SK-N-SH treated with all-trans-retinoic acid at 6 μM for 48 hours (cell line): ENCODE results near the gene INO80C.

Experiments used
- ATAC-seq: fragments of 200-7000 bp; cut with Tn5 transposase; 3 replicates; pipeline ENCODE4 v1.9.1; 2020; ENCODE audit warnings: mild to moderate bottlenecking, moderate library complexity
- ARNTL ChIP-seq: fragments of 450-650 bp; formaldehyde crosslinking; IDR thresholded peaks from 2 replicates; pipeline ENCODE4 v1.5.0; 2020; ENCODE audit warnings: low read depth, mild to moderate bottlenecking, moderate library complexity, borderline replicate concordance
- BACH2 ChIP-seq: fragments of 250-450 bp; sonication (Bioruptor Pico); IDR thresholded peaks from 2 replicates; pipeline ENCODE4 v1.9.0; 2021; ENCODE audit warnings: mild to moderate bottlenecking, borderline replicate concordance
- CSDC2 ChIP-seq: fragments of 250-450 bp; sonication (Bioruptor Pico); IDR thresholded peaks from 2 replicates; pipeline ENCODE4 v1.5.0; 2020; ENCODE audit warnings: mild to moderate bottlenecking, moderate library complexity
- CSRNP3 ChIP-seq: fragments of 250-450 bp; sonication (Bioruptor Pico); IDR thresholded peaks from 2 replicates; pipeline ENCODE4 v1.5.1; 2021; ENCODE audit warnings: mild to moderate bottlenecking, moderate library complexity
- ESRRG ChIP-seq: fragments of 250-450 bp; sonication (Bioruptor Pico); IDR thresholded peaks from 2 replicates; pipeline ENCODE4 v1.6.1; 2021; ENCODE audit warnings: mild to moderate bottlenecking
- GLIS3 ChIP-seq: fragments of 250-450 bp; sonication (Bioruptor Pico); IDR thresholded peaks from 2 replicates; pipeline ENCODE4 v1.5.0; 2020; ENCODE audit warnings: mild to moderate bottlenecking, moderate library complexity
- OSR1 ChIP-seq: fragments of 250-450 bp; sonication (Bioruptor Pico); IDR thresholded peaks from 2 replicates; pipeline ENCODE4 v1.8.0; 2022; ENCODE audit warnings: moderate library complexity, mild to moderate bottlenecking, inconsistent platforms
- POU6F1 ChIP-seq: fragments of 250-450 bp; sonication (Bioruptor Pico); IDR thresholded peaks from 2 replicates; pipeline ENCODE4 v1.8.0; 2021; ENCODE audit warnings: low read depth, mild to moderate bottlenecking, moderate library complexity, borderline replicate concordance
- PPARA ChIP-seq: fragments of 250-450 bp; sonication (Bioruptor Pico); IDR thresholded peaks from 2 replicates; pipeline ENCODE4 v1.5.0; 2020; ENCODE audit warnings: mild to moderate bottlenecking, borderline replicate concordance
- RARB ChIP-seq: fragments of 250-450 bp; sonication (Bioruptor Pico); IDR thresholded peaks from 2 replicates; pipeline ENCODE4 v1.8.0; 2021; ENCODE audit warnings: mild to moderate bottlenecking, moderate library complexity
- SNAI2 ChIP-seq: fragments of 250-450 bp; sonication (Bioruptor Pico); IDR thresholded peaks from 2 replicates; pipeline ENCODE4 v1.5.0; 2020; ENCODE audit warnings: mild to moderate bottlenecking, moderate library complexity
- TCF4 ChIP-seq: fragments of 250-450 bp; sonication (Bioruptor Pico); IDR thresholded peaks from 2 replicates; pipeline ENCODE4 v1.8.0; 2021; ENCODE audit warnings: mild to moderate bottlenecking, moderate library complexity, borderline replicate concordance
- TOX ChIP-seq: fragments of 250-450 bp; sonication (Bioruptor Pico); IDR thresholded peaks from 2 replicates; pipeline ENCODE4 v1.8.0; 2021; ENCODE audit warnings: mild to moderate bottlenecking, moderate library complexity, borderline replicate concordance
- TSHZ2 ChIP-seq: fragments of 250-450 bp; sonication (Bioruptor Pico); IDR thresholded peaks from 2 replicates; pipeline ENCODE4 v1.5.0; 2020; ENCODE audit warnings: mild to moderate bottlenecking, moderate library complexity
- ZFP3 ChIP-seq: fragments of 250-450 bp; sonication (Bioruptor Pico); IDR thresholded peaks from 2 replicates; pipeline ENCODE4 v1.5.0; 2020; ENCODE audit warnings: mild to moderate bottlenecking, moderate library complexity
- ZFP30 ChIP-seq: fragments of 450-650 bp; formaldehyde crosslinking; IDR thresholded peaks from 2 replicates; pipeline ENCODE4 v1.5.0; 2022; ENCODE audit warnings: mild to moderate bottlenecking, moderate library complexity
- ZNF565 ChIP-seq: fragments of 450-650 bp; formaldehyde crosslinking; conservative IDR thresholded peaks from 2 replicates; pipeline ENCODE4 v1.5.0; 2020; ENCODE audit warnings: low read depth, mild to moderate bottlenecking, moderate library complexity
- ZNF70 ChIP-seq: fragments of 450-650 bp; formaldehyde crosslinking; IDR thresholded peaks from 2 replicates; pipeline ENCODE4 v1.5.0; 2020; ENCODE audit warnings: mild to moderate bottlenecking, moderate library complexity
- ZNF8 ChIP-seq: fragments of 450-650 bp; formaldehyde crosslinking; IDR thresholded peaks from 2 replicates; pipeline ENCODE4 v1.5.0; 2020; ENCODE audit warnings: mild to moderate bottlenecking, moderate library complexity
- TF ChIP-seq, protein P1 (sequence below): fragments of 250-450 bp; sonication (Bioruptor Pico); IDR thresholded peaks from 2 replicates; pipeline ENCODE4 v1.5.1; 2020; ENCODE audit warnings: low read depth, mild to moderate bottlenecking, moderate library complexity
- TF ChIP-seq, protein P2 (sequence below): fragments of 250-450 bp; sonication (Bioruptor Pico); IDR thresholded peaks from 2 replicates; pipeline ENCODE4 v1.8.0; 2020; ENCODE audit warnings: mild to moderate bottlenecking, moderate library complexity, borderline replicate concordance

The INO80C gene

DNA sequence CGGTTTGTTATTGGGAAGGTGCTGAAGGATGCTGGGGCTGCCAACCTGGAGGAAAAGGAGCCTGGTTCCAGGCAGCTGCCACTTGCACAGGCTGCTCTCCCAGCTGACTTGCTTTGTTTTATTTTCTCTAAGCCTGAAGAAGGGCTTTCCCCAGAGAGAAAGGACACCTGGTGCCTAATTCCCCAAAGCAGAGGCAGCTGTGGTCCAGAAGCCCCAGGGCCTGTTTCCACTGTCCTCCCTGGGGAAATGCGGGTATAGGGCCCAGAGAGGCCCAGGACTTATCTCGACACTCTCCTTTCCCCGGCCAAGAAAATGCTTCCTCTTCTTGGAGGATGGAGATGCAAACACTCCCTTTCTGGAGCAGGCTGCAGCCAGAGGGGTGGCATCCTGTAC is 30.1 kb downstream of the INO80C start:
- TF ChIP-seq ARNTL, result no peak
- no peak for TF ChIP-seq TSHZ2 (CRISPR knock-in tag)
- TF ChIP-seq CSRNP3 (CRISPR knock-in tag), result no peak
- no peak for TF ChIP-seq ESRRG (CRISPR knock-in tag)
- TF ChIP-seq OSR1 (CRISPR knock-in tag), result no peak
- TF ChIP-seq GLIS3 (CRISPR knock-in tag), result no peak
- no peak for TF ChIP-seq ZNF565 (CRISPR knock-in tag)
- TF ChIP-seq TCF4 (CRISPR knock-in tag), result no peak
- no peak for TF ChIP-seq RARB (CRISPR knock-in tag)
- no peak for TF ChIP-seq PPARA (CRISPR knock-in tag)
- TF ChIP-seq ZFP3 (CRISPR knock-in tag), result no peak
- TF ChIP-seq ZNF8 (CRISPR knock-in tag), result no peak
- TF ChIP-seq SNAI2 (CRISPR knock-in tag), result no peak
- no peak for TF ChIP-seq POU6F1 (CRISPR knock-in tag)
- TF ChIP-seq TOX (CRISPR knock-in tag), result no peak
- TF ChIP-seq, protein P1, sequence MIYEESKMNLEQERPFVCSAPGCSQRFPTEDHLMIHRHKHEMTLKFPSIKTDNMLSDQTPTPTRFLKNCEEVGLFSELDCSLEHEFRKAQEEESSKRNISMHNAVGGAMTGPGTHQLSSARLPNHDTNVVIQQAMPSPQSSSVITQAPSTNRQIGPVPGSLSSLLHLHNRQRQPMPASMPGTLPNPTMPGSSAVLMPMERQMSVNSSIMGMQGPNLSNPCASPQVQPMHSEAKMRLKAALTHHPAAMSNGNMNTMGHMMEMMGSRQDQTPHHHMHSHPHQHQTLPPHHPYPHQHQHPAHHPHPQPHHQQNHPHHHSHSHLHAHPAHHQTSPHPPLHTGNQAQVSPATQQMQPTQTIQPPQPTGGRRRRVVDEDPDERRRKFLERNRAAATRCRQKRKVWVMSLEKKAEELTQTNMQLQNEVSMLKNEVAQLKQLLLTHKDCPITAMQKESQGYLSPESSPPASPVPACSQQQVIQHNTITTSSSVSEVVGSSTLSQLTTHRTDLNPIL (CRISPR knock-in tag), result no peak
- no peak for TF ChIP-seq ZNF70 (CRISPR knock-in tag)
- TF ChIP-seq BACH2 (CRISPR knock-in tag), result no peak
- ATAC-seq, result no peak

- TF ChIP-seq ZFP30 (CRISPR knock-in tag), result no peak
- TF ChIP-seq SNAI2 (CRISPR knock-in tag), result no peak
- TF ChIP-seq OSR1 (CRISPR knock-in tag), result no peak
- no peak for TF ChIP-seq CSDC2 (CRISPR knock-in tag)
- no peak for ATAC-seq
Measured at GRCh38 chr18:35466815-35467623, 30.7 kb downstream of the INO80C start.

DNA sequence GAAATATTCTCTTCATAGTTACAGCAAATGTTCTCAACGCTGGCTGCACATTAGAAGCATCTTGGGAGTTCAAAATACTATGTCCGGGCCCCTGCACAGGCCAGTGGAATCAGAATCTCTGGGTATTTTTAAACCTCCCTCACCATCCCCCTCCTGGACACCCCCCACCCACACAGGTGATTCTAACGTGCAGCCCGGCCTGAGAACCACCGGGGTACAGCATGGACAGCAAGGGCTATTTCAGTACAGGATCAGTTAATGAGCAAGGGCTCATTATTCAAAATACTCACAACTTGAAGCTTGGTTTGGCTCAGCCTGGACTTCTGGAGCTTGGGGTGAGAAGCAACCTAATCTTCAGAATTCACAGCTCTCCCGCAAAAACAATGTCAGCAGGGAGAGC is 31.4 kb downstream of the INO80C start:
- TF ChIP-seq CSRNP3 (CRISPR knock-in tag) (no peak), ZNF565 (CRISPR knock-in tag) (no peak), RARB (CRISPR knock-in tag) (no peak), ESRRG (CRISPR knock-in tag) (no peak)
- TF ChIP-seq, protein P2, sequence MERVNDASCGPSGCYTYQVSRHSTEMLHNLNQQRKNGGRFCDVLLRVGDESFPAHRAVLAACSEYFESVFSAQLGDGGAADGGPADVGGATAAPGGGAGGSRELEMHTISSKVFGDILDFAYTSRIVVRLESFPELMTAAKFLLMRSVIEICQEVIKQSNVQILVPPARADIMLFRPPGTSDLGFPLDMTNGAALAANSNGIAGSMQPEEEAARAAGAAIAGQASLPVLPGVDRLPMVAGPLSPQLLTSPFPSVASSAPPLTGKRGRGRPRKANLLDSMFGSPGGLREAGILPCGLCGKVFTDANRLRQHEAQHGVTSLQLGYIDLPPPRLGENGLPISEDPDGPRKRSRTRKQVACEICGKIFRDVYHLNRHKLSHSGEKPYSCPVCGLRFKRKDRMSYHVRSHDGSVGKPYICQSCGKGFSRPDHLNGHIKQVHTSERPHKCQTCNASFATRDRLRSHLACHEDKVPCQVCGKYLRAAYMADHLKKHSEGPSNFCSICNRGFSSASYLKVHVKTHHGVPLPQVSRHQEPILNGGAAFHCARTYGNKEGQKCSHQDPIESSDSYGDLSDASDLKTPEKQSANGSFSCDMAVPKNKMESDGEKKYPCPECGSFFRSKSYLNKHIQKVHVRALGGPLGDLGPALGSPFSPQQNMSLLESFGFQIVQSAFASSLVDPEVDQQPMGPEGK (CRISPR knock-in tag), result no peak
- TF ChIP-seq, protein P1 (CRISPR knock-in tag), result no peak
- TF ChIP-seq, all 23 proteins: peak for 0
- ATAC-seq, result no peak
